ENCODE data around the gene GNL2.

DNA sequence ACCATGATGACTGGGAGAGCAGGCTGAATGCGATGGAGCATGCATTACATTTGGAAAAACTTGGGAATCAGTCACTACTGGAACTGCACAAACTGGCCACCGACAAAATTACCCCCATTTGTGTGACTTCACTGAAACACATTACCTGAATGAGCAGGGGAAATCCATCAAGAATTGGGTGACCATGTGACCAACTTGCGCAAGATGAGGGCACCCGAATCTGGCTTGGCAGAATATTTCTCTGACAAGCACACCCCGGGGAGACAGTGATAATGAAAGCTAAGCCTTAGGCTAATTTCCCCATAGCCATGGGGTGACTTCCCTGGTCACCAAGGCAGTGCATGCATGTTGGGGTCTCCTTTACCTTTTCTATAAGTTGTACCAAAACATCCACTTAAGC, 50.7 kb downstream of the GNL2 start:
- no peak for TF ChIP-seq SP1 (IDR thresholded peaks at IDR 0.05)
- TF ChIP-seq LEF1 (IDR thresholded peaks at IDR 0.05; ENCODE audit: borderline replicate concordance), result no peak
- TF ChIP-seq SUZ12 (IDR thresholded peaks at IDR 0.05), result no peak
- no peak for TF ChIP-seq FOXA1 (IDR thresholded peaks at IDR 0.05)
- TF ChIP-seq ZNF384 (IDR thresholded peaks at IDR 0.05), result no peak
- no peak for TF ChIP-seq BHLHE40 (IDR thresholded peaks at IDR 0.05; ENCODE audit: borderline replicate concordance)
- TF ChIP-seq FOXK2 (IDR thresholded peaks at IDR 0.05), result no peak
